HepG2 (cell line): ENCODE results near the gene NCBP3. TPM values are rescaled to one million over a fixed set of nuclear protein-coding genes. Genes with fewer than 3 reads are reported as not detected.

Experiments used
- ADNP ChIP-seq: sonication (generic); formaldehyde crosslinking; IDR thresholded peaks from 2 replicates; pipeline ENCODE4 v1.4.0; 2020; ENCODE audit warnings: missing genetic modification reagents
- DMAP1 ChIP-seq: IDR thresholded peaks from 2 replicates; pipeline ENCODE4 v1.6.1; 2016
- EHMT2 ChIP-seq: fragments of 200-600 bp; sonication (generic); IDR thresholded peaks from 2 replicates; pipeline ENCODE4 v1.7.0; 2017; ENCODE audit warnings: antibody characterized with exemption, low read depth, low read length, borderline replicate concordance
- ELF4 ChIP-seq: sonication (generic); formaldehyde crosslinking; IDR thresholded peaks from 2 replicates; pipeline ENCODE4 v1.5.0; 2020; ENCODE audit warnings: missing genetic modification reagents, mild to moderate bottlenecking, moderate library complexity, borderline replicate concordance
- FOXK1 ChIP-seq: sonication (generic); formaldehyde crosslinking; IDR thresholded peaks from 2 replicates; pipeline ENCODE4 v1.4.0; 2020; ENCODE audit warnings: low read depth, missing genetic modification reagents, borderline replicate concordance
- RARG ChIP-seq: sonication (generic); formaldehyde crosslinking; IDR thresholded peaks from 2 replicates; pipeline ENCODE4 v1.4.0; 2020; ENCODE audit warnings: low read depth, mild to moderate bottlenecking, missing genetic modification reagents
- RXRA ChIP-seq: sonication (generic); formaldehyde crosslinking; IDR thresholded peaks from 2 replicates; pipeline ENCODE4 v1.5.1; 2020; ENCODE audit warnings: missing genetic modification reagents
- SMAD9 ChIP-seq: sonication (generic); formaldehyde crosslinking; IDR thresholded peaks from 2 replicates; pipeline ENCODE4 v1.5.1; 2020; ENCODE audit warnings: mild to moderate bottlenecking, missing genetic modification reagents
- SRSF1 ChIP-seq: fragments of 200-400 bp; formaldehyde crosslinking; optimal IDR thresholded peaks from 2 replicates; pipeline ENCODE3; 2017; ENCODE audit warnings: mild to moderate bottlenecking, low read depth, low read length, moderate library complexity
- ZBTB1 ChIP-seq: sonication (generic); formaldehyde crosslinking; IDR thresholded peaks from 2 replicates; pipeline ENCODE4 v1.4.0; 2020; ENCODE audit warnings: missing genetic modification reagents, borderline replicate concordance
- ZKSCAN8 ChIP-seq: IDR thresholded peaks from 2 replicates; pipeline ENCODE4 v1.6.1; 2016; ENCODE audit warnings: borderline replicate concordance, missing genetic modification reagents, missing compliant biosample characterization
- ZNF101 ChIP-seq: sonication (generic); formaldehyde crosslinking; IDR thresholded peaks from 2 replicates; pipeline ENCODE4 v1.4.0; 2020; ENCODE audit warnings: mild to moderate bottlenecking, low read depth, missing genetic modification reagents, borderline replicate concordance
- ZNF205 ChIP-seq: IDR thresholded peaks from 2 replicates; pipeline ENCODE4 v1.6.1; 2018; ENCODE audit warnings: missing biosample characterization, missing genetic modification reagents
- ZNF354B ChIP-seq: sonication (generic); formaldehyde crosslinking; IDR thresholded peaks from 2 replicates; pipeline ENCODE4 v1.8.0; 2022; ENCODE audit warnings: mild to moderate bottlenecking, missing genetic modification reagents
- ZNF577 ChIP-seq: sonication (generic); formaldehyde crosslinking; IDR thresholded peaks from 2 replicates; pipeline ENCODE4 v1.4.0; 2020; ENCODE audit warnings: mild to moderate bottlenecking, low read depth, missing genetic modification reagents, borderline replicate concordance
- ZNF816 ChIP-seq: sonication (generic); formaldehyde crosslinking; IDR thresholded peaks from 2 replicates; pipeline ENCODE4 v1.8.0; 2022; ENCODE audit warnings: missing genetic modification reagents, mild to moderate bottlenecking, borderline replicate concordance
- polyA plus RNA-seq, 8 experiments: library from polyadenylated mRNA; depleted of rRNA in 3 of 8; stranded (reverse) in 7 of 8; unstranded in 1 of 8; fragments of >200 nt; fragmentation: Illumina TruSeq in 4 of 8; extraction: Trizol in 4 of 8; gene quantifications; 2 replicates each; pipeline versions ENCODE4 v1.2.1 to v1.2.3, GENCODE V29; 2011 to 2016; ENCODE audit warnings: low read depth in 4 of 8, missing spikeins in 1 of 8, mixed read lengths in 1 of 8; ENCODE audit not compliant: insufficient read depth in 1 of 8
- total RNA-seq, 5 experiments: library from RNA; depleted of rRNA; stranded (reverse); fragments of >200 nt; fragmentation: Illumina TruSeq; extraction: Trizol; gene quantifications; 2 replicates each; pipeline ENCODE4 v1.2.3, GENCODE V29; 2016; ENCODE audit warnings: low read depth in 1 of 5
- TF ChIP-seq, protein P1 (sequence below): sonication (generic); formaldehyde crosslinking; IDR thresholded peaks from 2 replicates; pipeline ENCODE4 v1.9.0; 2021; ENCODE audit warnings: mild to moderate bottlenecking, missing genetic modification reagents
- TF ChIP-seq, protein P2 (sequence below), 2 experiments: fragments of 450-650 bp in 1 of 2; sonication (generic) in 1 of 2; formaldehyde crosslinking; IDR thresholded peaks; 2 replicates each; pipeline versions ENCODE4 v1.5.0 to v1.8.0; 2020 to 2022; ENCODE audit warnings: mild to moderate bottlenecking in 1 of 2, missing genetic modification reagents in 1 of 2
- TF ChIP-seq, protein P3 (sequence below): sonication (generic); formaldehyde crosslinking; IDR thresholded peaks from 2 replicates; pipeline ENCODE4 v1.9.0; 2021; ENCODE audit warnings: missing genetic modification reagents, borderline replicate concordance

Gene NCBP3
- total and polyA plus RNA-seq, 2 of the 13 experiments (the other 11 are each of a cell fraction or from before 2014, with no cell fraction given), result 19.5 to 24.8 TPM

DNA sequence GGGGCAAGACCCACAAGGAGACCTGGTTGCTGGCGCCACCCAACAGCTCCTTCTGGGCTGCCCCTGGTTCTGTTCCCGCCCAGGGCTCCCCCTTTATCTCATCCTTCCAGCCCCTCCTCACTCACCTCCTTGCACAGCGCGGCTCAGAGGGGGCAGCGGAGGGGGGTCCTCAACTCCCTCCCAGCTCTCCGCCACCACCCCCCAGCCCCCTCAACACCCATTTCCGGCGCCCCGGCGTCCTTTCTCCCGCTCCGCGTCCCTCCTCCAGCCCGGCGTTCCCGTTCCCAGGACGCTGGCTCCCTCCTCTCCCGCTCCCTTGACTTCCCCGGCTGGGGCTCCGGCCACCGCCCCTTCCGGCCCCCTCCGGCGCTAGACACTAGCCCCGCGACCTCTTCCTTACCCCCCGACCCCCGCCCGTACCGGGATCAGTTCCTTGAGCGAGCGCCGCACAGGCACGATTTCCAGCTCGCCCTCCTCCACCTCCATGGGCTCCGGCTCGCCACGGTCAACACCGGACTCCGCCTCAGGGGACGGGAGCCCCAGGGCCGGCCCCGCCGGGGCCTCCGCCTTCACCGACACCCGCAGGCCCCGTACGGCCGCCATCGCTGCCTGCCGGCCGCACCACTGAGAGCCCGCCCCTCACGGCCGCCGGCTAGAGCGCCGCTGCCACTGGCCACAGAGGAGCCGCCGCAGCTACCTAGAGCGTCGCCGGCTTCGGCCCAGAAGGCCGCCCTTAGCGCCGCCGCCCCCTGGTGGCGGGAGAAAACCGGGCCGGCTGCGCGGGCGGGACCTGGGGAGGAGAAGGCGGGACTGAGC lies at the start of gene NCBP3 (continued):
- TF ChIP-seq, protein P1, sequence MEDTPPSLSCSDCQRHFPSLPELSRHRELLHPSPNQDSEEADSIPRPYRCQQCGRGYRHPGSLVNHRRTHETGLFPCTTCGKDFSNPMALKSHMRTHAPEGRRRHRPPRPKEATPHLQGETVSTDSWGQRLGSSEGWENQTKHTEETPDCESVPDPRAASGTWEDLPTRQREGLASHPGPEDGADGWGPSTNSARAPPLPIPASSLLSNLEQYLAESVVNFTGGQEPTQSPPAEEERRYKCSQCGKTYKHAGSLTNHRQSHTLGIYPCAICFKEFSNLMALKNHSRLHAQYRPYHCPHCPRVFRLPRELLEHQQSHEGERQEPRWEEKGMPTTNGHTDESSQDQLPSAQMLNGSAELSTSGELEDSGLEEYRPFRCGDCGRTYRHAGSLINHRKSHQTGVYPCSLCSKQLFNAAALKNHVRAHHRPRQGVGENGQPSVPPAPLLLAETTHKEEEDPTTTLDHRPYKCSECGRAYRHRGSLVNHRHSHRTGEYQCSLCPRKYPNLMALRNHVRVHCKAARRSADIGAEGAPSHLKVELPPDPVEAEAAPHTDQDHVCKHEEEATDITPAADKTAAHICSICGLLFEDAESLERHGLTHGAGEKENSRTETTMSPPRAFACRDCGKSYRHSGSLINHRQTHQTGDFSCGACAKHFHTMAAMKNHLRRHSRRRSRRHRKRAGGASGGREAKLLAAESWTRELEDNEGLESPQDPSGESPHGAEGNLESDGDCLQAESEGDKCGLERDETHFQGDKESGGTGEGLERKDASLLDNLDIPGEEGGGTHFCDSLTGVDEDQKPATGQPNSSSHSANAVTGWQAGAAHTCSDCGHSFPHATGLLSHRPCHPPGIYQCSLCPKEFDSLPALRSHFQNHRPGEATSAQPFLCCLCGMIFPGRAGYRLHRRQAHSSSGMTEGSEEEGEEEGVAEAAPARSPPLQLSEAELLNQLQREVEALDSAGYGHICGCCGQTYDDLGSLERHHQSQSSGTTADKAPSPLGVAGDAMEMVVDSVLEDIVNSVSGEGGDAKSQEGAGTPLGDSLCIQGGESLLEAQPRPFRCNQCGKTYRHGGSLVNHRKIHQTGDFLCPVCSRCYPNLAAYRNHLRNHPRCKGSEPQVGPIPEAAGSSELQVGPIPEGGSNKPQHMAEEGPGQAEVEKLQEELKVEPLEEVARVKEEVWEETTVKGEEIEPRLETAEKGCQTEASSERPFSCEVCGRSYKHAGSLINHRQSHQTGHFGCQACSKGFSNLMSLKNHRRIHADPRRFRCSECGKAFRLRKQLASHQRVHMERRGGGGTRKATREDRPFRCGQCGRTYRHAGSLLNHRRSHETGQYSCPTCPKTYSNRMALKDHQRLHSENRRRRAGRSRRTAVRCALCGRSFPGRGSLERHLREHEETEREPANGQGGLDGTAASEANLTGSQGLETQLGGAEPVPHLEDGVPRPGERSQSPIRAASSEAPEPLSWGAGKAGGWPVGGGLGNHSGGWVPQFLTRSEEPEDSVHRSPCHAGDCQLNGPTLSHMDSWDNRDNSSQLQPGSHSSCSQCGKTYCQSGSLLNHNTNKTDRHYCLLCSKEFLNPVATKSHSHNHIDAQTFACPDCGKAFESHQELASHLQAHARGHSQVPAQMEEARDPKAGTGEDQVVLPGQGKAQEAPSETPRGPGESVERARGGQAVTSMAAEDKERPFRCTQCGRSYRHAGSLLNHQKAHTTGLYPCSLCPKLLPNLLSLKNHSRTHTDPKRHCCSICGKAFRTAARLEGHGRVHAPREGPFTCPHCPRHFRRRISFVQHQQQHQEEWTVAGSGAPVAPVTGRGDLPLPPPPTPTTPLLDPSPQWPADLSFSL, result no peak
- TF ChIP-seq ZNF816 (CRISPR knock-in tag), result peak; percentile 71; the same call in 1 of the 2 replicates
- TF ChIP-seq DMAP1 (CRISPR knock-in tag), result peak; percentile 70; the same call in 1 of the 2 replicates
- TF ChIP-seq, protein P2, sequence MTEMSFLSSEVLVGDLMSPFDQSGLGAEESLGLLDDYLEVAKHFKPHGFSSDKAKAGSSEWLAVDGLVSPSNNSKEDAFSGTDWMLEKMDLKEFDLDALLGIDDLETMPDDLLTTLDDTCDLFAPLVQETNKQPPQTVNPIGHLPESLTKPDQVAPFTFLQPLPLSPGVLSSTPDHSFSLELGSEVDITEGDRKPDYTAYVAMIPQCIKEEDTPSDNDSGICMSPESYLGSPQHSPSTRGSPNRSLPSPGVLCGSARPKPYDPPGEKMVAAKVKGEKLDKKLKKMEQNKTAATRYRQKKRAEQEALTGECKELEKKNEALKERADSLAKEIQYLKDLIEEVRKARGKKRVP (CRISPR knock-in tag; IDR thresholded peaks at IDR 0.05), result peak in 1 of 2 experiments; percentile 62; a peak in 1 of 4 replicates
- TF ChIP-seq ZNF354B (CRISPR knock-in tag), result peak; percentile 48; the same call in 1 of the 2 replicates
- no peak; the same call in 1 of the 2 replicates for TF ChIP-seq ZNF205 (CRISPR knock-in tag)
- peak; percentile 42 for TF ChIP-seq SRSF1
- TF ChIP-seq, protein P3, sequence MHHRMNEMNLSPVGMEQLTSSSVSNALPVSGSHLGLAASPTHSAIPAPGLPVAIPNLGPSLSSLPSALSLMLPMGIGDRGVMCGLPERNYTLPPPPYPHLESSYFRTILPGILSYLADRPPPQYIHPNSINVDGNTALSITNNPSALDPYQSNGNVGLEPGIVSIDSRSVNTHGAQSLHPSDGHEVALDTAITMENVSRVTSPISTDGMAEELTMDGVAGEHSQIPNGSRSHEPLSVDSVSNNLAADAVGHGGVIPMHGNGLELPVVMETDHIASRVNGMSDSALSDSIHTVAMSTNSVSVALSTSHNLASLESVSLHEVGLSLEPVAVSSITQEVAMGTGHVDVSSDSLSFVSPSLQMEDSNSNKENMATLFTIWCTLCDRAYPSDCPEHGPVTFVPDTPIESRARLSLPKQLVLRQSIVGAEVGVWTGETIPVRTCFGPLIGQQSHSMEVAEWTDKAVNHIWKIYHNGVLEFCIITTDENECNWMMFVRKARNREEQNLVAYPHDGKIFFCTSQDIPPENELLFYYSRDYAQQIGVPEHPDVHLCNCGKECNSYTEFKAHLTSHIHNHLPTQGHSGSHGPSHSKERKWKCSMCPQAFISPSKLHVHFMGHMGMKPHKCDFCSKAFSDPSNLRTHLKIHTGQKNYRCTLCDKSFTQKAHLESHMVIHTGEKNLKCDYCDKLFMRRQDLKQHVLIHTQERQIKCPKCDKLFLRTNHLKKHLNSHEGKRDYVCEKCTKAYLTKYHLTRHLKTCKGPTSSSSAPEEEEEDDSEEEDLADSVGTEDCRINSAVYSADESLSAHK (CRISPR knock-in tag), result no peak
- TF ChIP-seq ZNF577 (CRISPR knock-in tag), result no peak
- no peak for TF ChIP-seq ELF4
- 0 out of 2 replicates have a peak, but pooled peaks have one; percentile 45 for TF ChIP-seq ZKSCAN8 (CRISPR knock-in tag)
- peak; percentile 87; the same call in 1 of the 2 replicates for TF ChIP-seq FOXK1
- no peak for TF ChIP-seq EHMT2
- TF ChIP-seq SMAD9 (CRISPR knock-in tag), result peak; percentile 52; the same call in 1 of the 2 replicates
- peak; percentile 40; the same call in 1 of the 2 replicates for TF ChIP-seq ZNF101
- TF ChIP-seq RXRA, result peak; percentile 59; the same call in 1 of the 2 replicates
- TF ChIP-seq RARG (CRISPR knock-in tag), result no peak
- no peak for TF ChIP-seq ADNP (CRISPR knock-in tag)
- TF ChIP-seq ZBTB1 (CRISPR knock-in tag), result no peak
